NCI-H748 (cell line): ENCODE measurements around the gene NRP1.

Source experiments
- DNase-seq: peaks from one replicate; lab custom pipeline; 2025; ENCODE audit not compliant: unreplicated experiment; lab: John Stamatoyannopoulos, UW

The NRP1 gene

DNA sequence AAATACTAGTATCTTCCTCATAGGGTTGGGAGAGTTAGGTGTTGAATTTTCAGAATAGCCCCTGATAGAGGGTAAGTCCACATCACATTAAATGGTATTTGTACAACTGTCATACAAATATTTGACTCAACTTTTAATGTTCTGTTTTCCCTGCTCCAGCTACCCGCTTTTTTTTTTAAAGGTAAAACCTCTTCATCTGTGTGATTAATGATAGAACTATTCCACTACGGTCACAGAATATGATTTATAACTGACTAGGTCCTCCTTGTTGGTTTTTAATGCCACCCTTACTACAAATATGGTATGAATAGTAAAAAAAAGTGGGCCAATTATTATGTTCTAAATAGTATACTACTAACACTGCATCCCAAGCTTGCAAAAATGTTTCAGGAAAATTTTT, 15.6 kb upstream of the NRP1 start:
- no peak for DNase-seq

DNA sequence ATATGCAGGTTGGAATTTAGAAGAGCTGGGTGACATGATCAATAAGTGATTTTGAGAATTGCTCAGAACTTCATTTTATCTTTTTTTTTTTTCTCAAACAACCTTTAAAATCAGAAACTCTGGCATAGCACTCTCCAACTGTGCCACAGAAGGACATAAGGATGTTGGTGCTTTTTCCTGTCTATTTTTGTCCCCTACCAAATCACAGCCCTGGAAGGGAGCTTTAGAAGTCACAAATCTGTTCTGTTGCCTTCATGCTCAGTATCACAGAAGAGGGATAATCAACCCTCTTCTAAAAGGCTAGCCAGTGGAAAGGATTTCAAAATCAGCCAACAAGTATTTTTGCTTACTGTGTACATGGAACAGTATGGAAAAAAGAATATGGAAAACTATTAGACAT, 14.8 kb upstream of the NRP1 start:
- DNase-seq, result no peak

DNA sequence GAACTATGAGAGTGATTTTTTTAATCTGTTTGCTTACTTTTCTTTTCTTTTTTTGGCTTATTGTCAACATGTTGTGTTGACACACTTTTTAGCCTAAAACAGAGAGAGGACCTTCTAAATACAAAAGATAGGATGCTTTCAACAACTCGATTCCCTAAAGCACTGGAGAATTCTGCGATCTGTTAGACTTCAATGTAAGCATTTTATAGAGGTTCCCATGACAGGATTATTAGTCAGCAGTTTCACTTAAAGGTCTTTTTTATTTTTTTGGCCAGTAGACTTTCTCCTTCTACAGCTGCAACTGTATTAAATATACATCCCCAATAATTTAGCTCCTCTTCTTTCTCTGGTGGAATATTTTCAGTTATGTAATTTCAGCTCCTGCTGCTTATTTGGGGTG, 12.7 kb upstream of the NRP1 start:
- DNase-seq, result no peak

DNA sequence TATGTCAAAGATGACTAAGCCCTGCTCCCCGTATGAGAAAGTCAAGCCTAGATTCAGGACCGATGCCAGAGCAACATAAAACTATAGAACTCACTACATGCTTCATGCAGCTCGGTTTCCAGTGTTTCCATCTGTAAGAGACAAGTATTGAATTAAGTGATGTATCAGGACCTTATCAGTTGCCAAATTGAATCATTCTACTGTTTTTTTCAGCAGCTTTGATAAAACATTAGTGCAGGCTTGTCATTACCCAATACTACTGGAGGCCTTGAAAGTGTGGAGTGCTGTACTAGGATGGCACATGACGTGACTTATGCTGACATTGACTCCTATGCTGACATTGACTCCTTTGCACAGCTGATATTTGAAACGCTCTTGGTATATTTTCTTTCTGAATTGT, 10.8 kb upstream of the NRP1 start:
- DNase-seq, result no peak

DNA sequence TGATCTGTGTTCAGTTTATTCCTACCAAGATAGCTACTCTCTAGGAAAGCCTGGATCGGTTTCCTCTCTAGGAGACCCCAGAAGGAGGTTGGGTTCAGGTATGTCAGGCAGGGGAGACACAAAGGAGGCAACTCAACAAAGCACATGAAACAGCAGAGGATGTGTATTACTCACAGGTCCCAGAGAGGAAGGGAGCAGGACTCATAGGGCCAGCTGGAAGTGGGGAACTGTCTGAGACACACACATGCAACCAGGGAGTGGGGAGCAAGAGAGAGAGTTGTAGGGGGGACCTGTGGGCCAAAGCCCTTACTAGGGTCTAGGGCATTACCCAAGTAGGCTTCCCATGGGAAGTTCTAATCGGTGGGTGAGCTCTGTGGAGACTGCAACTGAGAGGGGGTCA, 10.2 kb upstream of the NRP1 start:
- no peak for DNase-seq

DNA sequence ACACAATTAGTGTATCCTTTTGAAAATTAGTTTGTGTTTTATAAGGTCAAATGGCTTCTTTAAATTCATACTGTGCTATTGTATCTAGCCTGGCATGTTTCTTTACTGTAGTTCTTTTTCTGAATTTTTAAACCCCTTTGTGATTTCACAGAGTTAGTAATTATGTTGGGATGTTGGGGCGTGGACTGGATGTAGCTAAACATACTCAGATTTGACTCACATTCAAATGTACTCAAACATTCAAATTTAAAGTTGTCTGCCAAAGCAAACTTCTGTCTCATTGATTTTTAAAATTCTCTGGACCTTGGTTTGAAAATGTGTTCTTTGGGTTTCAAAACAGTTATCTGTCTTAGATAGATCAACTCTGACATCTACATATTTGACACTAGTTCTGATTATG, 7.2 kb upstream of the NRP1 start:
- no peak for DNase-seq

DNA sequence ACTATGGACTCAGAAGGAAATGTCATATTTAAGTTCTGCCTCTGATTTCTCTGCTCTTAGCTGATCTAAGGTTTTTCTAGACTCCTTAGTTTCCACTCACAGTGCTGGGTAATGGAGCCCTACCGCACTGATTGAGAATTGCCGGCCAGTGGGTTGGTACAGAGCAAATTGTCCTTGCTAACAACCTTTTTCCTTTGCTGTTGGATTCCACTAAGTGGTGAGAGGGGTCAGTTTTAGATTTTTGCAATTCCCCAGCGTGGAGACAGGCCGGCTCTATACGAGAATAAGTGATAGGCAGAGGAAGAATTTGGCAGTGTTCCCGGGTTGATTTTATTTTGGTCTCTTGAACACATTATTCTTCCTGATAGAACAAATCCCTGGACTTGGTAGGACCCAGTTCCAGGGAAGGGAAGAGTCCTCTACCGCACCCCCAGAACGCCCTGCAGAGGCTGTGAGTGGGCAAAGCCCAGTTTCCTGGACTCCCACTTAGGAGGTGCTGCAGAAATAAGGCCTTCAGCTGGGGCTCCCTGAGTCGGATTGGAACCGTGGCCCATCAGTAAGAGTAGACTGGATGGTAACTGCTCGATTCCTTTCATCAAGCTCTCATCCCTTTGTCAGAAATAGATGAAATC, 3.0 kb upstream of the NRP1 start:
- DNase-seq, result peak; percentile 70

DNA sequence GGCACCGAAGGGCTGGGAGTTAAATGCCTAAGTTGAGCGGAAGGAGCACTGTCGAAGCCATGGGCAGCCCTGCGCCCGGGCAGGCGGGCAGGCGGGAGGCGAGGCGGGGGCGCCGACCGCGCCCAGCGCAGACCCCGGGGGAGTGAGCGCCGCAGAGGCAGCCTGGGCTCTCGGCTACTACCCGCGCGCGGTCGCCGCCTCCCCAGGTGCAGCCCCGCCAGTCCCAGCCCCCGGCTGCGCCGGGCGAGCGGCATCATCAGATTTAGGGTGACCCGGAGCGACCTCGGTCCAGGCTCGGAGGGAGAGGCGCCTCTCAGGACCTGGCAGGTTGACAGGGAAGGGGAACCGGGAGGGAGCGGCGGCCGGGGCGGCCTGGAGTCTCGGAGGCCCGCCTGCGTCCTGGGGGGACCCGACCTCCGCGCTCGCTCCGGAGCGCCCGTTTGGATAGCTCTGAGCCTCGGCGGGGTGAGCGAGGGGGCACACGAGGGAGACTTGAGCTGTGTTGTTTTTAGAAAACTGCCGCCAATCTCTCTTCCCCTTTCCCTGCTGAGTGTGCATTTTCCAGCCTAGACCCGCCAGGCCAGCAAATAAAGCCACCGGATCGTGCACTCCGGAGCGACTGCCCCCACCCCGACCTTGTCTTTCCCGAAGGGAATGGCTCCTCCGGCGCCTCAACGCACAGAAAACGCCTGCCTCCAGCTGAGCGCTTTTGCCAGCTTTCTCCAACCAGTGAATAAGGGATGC, 2.3 kb upstream of the NRP1 start:
- DNase-seq, result peak; percentile 70

DNA sequence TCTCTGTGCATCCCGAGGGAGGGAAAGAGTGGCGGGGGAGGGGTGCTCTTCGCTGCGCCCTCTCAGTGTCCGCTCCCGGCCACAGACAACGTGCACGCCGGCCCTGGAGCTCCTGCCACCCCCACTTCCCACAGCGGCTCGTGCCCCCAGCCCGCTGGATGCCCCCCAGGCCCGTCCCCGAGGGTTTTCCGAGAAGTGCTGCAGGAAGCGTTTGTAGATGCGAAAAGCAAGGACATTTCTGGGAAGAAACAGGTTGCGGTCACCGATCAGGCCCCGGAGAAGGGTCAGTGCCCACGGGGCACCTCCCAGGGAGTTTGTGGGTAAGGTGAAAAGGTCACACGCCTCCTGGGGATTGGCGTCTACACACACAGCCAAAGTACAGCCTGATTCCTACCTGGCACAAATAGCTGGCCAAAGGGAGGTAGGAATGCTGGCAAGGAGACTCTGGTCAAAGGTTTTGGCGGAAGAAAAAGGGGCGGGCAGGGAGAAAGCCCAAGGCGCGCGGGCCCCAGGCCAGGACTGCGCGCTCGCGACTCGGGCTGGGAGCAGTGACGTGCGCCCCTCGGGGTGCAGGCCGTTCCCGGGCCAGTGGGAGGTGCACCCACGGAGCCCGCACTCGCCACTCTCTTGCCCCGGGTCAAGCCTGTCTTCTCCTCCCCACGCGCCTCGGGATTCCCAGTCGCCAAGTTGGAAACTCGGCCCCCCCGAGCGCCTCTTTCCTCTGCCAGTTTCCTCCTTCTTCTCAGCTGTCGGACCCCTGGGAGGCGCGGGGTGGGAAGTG, 1.5 kb upstream of the NRP1 start:
- peak; percentile 60 for DNase-seq

DNA sequence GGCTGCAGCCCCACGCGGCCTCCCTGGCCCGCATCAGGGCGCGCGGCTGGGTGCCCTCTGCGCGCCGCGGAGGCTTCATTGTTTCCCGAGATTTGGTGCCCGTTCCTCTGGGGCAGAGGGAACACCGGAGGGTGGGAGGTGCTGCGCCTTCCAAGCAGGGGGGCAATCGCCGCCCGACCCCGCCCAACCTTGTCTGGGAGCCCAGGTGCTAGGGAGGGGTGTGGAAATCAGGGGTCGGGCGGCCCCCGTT, 1.0 kb upstream of the NRP1 start:
- DNase-seq, result peak; percentile 68

DNA sequence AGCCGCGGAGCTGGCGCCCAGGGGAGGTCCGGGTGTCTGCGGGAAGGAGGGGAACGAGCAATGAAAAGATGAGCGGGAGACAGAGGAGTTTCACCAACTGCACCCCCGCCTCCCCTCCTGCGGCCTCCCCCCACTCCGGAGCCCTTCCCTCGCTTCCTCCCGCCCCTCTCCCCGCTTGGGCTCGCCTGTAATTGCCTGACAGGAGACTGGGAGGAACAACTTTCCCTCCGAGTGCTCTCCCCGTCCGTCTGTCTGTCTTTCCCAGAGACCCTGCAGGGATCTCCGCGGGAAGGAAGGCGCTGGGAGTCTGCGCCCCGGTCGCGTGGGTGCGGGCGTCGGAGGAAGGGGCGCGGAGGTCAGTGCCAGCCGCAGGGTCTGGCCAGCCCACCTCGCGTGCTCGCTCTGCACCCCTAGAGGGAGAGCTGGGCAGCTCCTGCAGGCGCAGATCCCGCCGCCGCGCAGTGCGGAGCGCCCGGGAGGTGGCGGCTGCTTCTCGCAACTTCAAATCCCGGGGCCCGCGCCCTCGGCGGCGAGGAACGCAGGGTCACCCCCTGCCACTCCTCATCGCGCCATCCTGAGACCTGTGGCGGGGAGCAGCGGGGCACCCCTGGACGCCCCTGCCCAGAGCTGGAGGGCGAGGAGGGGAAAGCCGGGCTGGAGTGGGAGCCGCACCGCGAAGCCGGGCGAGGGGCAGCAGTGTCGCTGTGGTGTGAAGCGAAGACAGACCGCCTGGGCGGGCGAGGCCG, 511 bp upstream of the NRP1 start:
- peak; percentile 86 for DNase-seq

DNA sequence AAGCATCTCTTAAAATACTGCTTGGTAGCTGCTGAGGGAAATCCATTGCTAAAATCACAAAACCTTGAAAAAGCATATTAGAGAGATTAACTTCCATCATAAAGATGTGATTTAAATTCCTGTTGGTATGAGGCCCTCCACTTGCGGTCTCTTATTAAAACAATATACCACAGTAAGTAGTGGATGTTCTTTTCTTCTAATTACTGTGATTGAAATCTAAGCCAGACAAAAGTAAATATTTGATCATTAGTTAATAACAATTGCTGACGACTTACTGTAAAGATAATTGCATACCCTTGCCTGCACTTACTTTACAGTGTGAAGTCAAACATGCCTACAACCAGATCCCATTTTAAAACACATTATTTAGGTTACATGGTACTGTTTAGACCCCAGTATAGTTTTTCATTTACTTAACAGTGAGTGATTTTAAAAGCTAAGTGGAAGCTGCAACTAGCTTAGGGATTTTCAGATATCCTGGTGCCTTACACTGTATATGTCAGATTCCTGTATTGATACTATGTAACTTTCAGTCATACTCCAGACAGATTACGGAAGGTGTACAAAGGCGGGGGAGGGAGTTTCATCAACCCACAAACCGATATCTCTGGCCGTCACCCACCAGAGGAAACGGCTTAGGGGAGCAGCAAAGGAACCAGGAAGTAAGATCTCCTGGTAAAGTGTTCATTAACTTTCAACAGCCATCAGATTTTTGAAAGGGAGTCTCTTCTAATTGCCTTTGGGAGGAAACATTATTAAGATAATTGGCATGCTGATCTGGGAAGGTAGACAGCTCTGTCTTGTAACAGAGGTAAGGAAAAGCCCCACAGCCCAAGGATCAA, 986 bp downstream of the NRP1 start:
- peak; percentile 64 for DNase-seq

DNA sequence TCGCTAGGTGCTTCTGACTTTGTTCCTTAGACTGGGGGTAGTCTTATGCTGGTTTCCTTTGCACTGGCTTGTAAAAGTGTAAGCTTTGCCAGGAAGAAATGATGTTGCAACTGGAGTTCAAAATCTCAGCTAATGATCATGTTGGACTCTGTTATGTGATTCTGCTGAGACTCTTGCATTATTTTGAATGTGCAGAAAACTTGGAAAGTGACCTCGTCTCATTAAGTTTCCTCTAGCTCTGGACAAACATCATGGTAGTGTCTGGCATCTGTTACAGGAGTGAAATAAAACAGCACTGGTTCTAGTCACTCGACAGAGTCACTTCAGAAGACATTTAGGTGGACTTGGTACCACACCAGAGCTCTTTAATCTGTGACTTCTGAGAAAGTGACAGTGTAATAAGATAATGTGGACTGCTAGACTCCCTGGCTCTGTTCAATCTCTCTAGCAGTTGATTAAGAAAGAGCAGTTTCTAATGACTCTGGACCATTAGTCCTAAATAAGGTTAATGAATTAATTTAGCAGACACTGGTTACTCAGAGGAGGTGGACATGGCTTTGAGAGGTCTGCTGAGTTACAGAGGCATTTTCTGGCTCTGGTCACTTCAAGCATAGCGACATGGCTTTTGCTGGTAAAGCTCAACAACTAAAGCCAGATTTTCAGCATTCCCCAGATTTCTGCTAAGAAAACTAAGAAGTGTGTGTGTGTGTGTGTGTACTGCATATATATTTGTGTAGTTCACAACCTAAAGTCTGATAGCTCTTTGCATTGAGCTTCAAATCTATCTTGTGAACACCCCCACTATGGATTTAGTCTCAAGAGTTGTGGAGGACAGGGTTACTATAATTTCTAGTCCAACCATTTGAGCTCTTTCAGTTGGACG, 2.0 kb downstream of the NRP1 start:
- DNase-seq, result peak; percentile 35

DNA sequence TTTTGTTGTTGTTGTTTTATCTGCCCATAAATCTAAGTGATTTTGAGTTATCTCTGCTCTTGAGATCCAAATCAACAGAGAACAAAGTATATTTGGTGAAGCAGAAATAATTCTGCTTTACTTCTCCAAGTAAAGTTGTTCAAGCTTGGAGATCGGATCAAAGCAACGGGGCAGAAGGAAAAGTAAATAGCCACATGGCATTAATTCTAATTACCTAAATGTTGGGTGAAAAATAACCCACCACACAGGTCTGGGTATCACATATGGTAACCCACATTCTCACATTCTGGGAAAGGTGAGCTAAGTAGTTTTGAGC, 3.1 kb downstream of the NRP1 start:
- DNase-seq, result peak; percentile 62

DNA sequence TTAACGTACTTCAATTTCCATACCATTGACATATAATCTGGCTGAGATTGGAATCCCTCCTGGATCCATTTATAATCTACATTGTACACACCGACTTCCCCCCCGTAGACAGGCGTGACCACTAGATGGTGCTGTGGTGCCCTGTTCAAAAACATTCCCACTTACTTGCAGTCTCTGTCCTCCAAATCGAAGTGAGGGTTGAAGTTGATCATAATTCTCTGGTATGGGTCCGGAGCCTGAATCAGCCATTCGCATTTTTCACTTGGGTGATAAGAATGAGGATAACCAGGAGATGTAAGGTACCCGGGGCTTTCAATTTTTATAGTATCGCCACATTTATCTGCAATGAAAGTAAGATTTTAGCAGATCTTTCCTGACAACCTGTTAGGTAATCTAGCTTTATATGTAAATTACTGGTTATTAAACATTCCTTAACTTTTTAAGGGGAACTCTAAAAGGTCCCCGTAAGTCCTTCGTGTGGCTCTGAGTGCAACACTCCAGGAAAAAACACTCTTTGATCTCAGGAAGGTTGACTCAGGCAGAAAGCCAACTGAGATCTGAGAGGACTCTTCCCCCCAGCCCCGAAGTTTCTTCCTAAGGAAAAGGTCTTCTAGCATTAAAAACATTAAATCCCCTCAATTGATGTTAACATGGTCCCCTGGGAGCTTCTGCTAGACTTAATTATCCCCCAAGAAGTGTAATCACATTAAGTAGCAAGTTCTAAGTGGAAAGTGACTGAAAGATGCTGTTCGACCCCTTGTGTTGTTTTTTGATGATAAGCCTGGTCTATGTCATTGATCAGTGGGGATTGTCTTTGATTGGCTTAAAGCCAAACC, 3.7 kb downstream of the NRP1 start:
- peak; percentile 89 for DNase-seq

DNA sequence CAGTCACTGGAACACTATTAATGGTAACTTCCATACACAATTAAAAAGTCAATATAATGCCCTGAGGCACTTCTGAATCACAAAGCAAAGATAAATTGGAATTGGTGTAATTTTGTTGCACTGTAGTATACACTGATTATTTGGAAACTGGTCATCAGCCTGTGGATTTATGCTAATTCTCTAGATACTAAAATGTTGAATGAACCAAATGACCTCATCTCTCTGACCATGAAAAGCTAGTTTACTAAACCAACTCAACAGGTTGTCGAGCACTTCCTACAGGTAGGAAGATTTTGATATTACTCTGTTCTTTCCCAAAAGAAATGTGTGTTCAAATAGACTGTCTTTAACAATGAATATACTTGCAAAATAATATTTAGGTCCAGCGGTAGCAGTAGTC, 5.3 kb downstream of the NRP1 start:
- DNase-seq, result peak; percentile 66

DNA sequence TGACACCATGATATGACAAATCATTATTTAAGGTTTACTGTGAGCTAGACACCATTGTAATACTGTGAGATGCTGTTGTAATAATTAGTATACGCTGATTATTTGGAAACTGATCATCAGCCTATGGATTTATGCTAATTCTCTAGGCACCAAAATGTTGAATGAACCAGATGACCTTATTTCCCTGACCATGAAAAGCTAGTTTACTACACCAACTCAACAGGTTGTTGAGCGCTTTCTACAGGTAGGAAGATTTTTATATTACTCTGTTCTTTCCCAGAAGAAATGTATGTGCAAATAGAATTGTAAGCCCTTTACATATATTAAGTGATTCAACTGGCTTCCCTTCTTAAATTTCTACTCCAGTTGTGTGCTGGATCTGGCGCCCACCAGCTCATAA, 6.2 kb downstream of the NRP1 start:
- DNase-seq, result no peak

DNA sequence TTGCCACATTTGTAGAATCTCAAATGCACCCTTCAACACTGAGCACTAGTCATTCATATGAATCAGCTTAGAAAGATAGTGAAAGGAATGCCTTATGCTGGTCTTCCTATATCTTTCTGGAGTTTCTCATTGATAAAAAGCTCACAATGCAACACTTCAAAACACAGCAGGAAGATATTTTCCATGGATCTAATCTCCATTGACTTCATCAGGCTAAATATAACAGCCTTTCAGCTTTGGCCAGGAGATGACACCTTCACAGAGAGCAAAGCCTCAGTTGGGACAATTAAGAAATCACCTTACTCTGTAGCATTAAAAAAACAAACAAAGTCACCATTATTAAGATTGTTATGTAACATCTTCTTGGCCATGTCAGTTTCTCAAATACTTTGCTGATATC, 6.7 kb downstream of the NRP1 start:
- no peak for DNase-seq

DNA sequence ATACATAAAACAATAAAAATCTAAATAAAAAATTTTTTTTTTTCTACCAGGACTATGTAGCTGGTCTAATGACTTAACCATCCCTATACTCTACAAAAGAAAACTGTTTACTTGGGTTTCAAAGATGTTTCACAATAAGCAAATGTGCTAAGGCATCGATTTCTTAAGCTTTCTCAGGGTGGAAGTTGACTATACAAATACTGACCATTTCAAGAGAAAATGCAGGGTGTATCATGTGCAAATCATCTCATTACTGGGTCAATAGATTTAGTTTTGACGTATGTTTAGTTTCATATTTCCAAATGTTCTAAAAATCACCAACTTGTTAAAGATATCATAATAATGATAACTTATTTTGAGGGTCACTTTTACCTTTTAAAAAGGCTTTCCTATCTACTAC, 7.5 kb downstream of the NRP1 start:
- no peak for DNase-seq
